HG03066 (cell line): ENCODE measurements around the gene RNF144A.
A peak's percentile ranks its signal among the peaks of the same experiment; 100 is the strongest.

ENCODE experiments used
- ATAC-seq: cut with Tn5 transposase; IDR thresholded peaks from one replicate; pipeline ENCODE4 v1.9.1; 2021; ENCODE audit warnings: low read depth; ENCODE audit not compliant: unreplicated experiment

RNF144A gene

DNA sequence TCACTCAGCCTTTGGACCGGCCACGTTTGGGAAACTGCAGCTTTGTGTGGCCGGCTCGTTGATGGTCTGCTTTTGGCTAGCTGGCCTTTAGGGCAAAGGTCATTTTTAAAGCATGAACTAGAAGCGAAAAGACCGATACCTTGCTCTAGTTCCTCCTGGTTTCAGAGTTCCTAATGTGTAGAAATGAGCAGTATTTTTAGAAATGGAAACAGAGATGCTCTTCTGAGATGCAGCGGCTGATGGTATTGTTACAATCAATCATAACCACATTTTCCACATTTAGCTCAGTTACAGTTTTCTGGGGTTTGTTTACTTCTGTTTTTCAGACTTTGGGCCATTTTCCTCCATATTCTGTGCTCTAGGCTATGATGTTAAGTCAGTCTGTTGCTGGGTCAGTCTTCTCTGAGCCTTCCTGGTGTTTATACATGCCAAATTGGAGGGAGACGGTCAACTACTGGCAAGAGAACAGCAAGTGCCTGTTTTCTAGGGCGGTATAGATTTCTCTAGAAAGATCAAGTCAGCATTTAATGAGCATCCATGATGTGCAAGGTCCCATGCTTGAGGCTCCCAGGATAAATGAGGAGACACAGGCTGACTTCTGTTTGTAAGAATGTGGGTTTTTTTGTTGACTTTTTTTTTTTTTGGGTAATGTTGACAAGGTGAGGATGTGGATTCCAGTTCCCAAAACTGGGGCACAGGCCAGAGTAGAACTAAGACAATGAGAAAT lies 28.0 kb downstream of the RNF144A start:
- ATAC-seq, result peak; percentile 97

DNA sequence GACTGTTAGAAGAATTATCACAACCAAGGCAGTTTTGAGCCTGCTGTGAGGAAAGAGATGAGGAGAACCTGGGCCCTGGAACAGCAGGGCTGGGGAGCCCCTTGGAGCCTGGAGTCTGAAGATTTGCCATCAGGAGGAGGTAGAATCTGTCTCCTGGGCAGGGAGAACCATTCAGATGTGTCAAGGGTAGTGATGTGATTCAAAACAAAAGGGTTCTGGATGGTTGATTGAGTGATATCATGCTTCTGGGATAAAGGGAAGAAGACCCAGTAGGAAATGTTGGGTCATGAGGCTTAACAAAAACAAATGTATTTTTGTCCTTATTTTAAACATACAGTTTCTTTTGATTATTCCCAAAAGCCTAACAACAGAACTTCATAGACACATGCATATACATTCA lies 28.6 kb downstream of the RNF144A start:
- no peak for ATAC-seq

DNA sequence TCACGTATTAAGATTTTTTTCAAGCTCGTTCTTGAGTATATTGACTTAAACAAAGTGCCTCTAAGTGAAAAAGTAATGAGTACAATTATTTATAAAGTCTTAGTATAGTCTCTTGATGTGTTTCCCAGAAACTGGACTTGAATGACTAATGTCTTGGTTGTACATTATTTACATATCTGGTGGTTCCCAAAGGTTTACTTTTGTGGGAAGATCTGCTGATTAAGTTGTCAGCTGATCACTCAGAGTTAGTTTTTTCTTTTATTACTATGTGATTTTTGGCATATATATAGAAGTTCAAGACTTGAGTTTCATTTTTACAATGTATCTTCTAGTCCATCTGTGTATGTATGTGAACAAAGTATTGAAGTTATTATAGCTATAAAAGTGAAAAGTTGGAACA lies 29.5 kb downstream of the RNF144A start:
- ATAC-seq, result no peak

DNA sequence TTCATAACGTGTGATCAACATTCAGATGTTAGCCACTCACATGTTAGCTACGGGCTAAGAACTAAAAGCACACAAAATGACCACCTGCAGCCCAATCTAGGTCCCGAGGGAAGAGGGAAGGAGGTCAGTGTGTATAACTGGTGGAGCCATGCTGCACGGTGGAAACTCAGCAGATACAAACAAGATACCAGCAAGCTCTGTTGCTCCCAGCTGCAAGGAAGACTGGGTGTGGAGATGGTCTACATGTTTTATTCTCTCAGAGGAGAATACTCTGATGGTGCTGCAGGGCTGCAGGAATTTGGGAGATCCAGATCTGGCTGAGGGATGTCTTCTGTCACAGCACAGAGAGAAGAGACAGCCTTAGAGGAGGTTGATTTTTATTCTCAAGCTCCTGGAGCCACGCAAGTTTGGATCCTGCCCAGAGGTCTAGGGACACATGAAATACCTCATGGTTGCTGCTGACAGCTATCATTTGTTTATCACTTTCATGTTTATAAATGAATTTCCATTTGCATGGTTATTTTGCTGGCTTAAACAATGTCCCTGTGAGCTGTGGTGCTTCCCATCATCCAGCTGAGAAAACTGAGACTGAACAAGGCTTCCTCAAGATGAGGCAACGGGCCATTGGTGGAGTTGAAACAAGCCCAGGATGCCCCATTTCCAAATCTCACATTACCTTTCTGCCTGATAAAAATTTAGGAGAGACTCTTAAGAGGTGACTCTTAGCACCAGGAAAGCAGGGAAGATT lies 30.9 kb downstream of the RNF144A start:
- ATAC-seq, result no peak

DNA sequence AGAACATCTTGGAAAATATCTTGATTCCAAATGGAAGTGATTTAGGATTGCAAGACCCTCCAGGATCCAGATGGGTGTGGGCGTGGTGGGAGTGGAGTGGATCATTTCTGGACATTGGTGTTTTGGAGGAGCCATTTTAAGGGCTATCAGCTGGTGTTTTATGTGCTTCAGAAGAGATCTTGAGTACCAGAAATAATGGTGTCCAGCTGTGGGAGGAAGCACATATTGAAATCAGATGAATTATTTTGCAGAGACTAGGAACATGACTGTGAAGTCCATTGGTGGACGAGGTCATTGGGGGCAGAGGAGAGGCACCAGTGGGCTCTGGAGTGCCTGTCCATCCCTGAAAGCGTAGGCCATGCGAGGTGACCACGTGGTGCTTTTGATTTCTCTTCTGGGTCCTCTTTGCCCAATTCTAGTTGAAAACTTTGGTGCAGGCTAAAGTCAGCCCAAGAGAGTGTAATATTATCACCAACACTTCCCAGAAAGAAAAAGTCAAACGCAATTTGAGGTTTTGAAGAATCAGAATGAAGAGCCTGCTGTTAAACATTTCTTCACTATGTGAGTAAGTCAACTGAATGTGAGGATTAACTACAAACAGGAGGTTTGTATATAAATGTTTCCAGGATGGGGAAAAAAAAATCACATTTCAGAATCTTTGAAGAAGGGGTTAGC lies 31.6 kb downstream of the RNF144A start:
- no peak for ATAC-seq

DNA sequence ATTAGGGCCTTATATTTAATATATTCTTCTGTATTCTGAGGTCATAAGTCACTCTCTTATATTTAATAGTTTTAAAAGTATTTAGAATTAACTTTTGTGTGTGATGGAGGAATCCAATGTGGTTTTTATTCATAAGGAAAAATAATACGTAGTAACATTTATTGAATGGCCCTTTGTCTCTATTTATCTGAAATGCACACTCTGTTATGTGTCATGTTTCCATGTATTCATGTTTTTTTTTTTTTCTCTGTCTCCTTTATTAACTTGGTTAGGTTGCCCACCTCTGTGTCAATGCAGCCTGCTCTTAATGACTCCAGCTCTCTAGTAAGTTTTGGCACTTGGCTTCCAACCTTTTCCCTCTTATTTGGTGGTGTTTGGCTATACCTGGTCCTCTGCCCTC lies 33.8 kb downstream of the RNF144A start:
- no peak for ATAC-seq

DNA sequence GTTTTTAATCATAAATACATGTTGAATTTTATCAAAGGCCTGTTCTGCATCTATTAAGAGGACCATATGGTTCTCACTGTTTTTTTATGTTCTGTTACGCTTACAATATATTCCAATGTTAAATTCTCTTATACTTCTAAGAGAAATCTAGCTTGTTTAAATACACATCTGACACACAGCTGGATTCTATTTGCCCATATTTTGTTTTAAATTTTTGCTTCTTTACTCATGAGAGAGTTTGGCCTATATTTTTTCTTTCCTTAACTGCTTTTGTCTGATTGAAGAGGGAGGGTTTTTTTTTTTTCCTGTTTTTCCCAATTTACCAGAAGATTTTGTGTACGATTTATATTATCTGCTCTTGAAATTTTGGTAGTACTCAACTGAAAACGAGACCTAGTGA lies 34.9 kb downstream of the RNF144A start:
- ATAC-seq, result no peak

DNA sequence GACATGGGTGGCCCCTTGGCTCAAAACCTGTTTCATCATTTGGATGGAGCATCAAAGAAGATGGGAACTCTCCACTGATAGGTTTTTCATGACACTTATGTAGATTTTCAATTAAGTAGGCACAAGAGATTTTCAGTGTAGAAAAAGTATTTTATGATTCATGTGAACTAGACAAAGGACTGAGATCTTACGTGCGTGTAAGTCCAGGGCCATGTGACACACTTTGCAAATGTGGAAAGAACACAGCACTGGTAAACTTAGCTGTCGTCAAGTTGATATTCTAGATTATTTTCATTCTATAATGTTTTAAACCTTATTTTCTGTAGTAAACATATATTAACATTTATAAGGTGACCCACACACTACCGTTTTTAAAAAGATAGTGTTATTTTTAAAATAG lies 37.4 kb downstream of the RNF144A start:
- ATAC-seq, result no peak

DNA sequence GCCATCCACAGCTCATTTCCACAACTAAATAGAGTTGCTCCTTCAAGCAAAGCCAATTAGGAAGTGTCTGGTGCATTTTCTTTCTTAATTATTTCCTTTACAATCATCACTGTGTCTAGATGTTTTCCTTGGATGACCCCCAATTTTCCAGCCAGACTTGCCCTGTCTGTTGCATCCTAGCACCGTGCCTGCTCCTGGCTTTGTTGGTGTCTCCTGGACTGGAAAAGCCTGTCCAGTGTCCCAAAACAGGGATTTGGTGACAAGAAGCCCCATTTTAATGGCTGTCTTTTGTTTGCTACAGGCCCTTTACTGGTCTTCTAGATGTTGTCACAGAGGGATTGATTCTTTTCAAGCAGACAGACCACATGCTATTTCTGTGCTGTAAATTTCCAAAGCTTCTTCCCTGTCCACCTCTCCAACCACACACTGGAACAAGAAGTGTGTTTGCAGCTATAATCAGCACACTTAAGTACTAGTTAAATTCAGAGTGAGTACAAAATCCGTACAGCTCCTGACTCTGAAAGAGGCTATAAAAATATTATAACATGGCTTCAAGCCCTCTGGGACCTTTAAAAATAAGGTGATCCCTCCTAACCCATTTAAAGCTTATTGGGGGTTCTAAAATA lies 38.4 kb downstream of the RNF144A start:
- ATAC-seq, result no peak

DNA sequence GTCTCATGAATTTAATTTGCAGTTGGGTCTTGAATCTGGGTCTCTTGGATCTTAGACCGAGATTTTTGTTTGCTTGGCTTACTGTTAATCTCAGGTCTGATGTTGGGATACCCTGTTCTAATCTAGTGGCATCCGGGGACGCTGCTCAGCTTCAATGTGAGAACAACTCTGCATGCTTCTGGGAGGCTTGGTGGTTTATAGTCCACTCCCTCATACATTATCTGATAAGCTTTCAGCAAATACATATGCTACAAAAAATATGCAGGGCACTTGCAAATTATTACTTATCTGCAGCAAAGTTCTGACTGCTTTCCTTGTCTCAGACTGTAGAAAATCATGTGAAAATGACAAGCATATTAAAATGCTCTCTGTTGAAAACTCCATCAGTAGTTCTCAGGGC lies 39.4 kb downstream of the RNF144A start:
- ATAC-seq, result no peak

DNA sequence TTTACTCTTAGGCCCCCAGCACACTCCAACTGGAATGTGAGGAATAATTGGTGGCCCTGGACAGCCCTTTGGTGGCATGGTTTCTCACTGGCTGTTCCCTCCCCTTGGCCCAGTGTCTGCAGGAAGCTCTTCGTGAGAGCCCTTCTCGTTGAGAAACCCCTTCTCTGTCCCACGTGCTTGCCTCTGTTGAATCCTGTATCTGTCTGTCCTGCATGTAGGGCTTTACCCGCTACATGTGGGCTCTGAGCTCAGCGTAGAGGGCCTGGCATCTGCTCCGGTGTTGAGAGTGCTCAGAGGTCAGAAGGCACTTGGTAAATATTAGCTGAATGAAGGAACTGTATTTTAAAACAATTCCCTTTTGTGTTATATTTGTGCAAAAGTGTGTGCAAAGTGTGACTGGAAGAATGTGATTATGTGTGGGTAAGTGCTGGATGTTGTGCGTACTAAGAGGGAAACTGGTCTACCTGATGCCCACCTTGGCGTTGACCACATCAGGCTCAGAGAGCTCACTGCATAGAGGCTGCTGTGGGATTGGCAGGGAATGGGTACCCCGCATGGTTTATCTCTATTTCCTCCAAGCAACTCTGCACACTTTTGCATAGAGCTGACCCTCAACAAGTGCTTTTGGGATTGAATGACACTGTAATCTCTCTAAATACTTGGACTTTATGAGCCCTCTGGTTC lies 40.0 kb downstream of the RNF144A start:
- ATAC-seq, result no peak

DNA sequence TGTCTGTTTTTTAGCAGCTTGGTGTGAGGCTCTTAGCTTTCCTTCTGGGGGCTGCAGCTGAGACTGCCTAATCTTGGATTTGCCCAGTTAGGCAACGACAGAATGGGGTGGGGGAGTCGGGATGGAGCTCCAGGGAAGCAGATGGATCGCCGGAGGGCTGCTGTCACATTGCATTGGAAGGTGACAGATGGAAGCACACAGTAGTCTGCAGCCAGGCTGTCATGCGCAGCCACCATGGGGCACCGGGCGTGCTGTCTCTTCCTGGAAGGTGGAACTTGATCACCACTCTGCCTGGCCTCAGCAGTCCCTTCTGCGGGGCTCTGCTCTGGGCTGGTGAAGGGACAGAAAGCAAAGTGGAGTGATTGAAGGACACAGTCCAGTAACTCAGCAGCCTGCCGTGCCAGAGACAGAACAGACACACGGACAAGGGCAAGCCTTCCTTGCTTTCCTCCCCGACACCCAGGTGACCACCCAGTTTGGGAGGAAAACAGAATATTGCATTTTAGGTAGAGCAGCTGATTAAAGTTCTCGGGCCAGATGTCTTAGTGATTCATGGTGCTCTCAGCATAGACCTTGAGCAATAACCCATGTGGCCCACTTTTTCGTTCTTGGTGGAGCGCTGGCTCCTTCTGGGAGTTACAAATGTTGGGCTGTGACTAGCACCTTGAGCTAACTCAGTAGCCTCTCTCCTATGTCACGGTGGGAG lies 40.9 kb downstream of the RNF144A start:
- ATAC-seq, result no peak

DNA sequence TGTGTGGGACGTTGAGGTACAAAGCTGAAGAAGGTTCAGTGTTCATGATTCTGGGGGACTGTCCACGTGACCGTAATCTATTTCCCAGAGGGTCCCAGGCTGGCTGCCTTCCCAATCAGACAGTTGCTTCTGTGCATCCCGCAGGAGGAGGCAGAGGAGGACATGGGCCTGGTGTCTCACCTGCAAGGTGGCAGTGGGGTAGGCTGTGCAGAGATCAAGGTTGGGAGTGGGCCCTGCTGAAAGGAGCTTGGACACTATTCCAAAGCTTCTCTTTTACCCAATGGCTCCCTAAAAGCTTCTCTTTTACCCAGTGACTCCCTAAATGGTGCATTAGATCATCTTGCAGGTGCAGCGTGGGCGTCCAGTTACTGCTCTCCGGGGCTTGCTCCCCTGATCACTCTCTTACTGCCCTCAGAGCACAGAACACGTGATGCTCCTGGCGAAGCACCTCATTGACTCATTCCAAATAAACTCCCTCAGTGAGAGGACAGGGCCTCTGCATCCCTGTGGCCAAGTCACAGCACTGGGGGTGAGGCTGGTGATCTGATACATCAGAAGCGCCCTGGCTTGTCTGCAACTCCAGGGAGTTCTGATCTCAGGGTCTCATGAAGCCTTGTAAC lies 41.5 kb downstream of the RNF144A start:
- no peak for ATAC-seq

DNA sequence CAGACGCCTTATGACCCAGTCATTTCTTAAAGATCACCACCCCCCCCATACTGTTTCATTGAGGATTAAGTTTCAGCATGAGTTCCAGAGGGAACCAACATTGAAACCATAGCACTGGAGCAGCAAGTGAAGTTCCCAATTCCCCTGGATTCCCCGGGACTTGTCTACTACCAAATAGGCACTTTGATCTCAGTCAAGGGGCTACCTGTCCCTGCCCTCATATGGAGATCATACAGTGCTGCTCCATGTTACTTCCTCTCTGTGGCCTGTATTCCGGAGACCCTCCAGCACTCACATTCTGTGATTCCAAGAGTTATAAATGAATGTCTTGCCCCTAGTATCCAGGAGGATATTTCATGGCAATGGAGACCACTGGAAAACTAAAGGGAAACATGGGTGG lies 42.5 kb downstream of the RNF144A start:
- ATAC-seq, result no peak

DNA sequence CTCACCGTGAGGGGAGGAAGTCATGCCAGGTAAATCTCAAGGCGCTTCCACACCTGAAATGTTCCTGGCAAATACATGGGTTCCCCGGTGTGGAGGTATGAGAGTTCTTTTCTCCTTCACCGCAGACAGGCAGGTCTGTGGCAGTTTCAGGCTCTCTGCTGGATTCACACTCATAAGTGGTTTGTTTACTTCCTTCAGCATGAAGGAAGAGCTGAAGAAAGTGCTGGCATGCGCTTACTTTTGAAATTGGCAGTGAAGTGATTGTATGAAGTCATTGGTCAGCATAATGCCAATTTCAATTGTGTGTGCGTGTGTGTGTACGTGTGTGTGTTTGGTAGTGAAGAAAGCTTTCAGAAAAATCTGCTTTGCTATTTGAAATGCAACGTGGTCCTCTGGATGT lies 43.4 kb downstream of the RNF144A start:
- ATAC-seq, result no peak

DNA sequence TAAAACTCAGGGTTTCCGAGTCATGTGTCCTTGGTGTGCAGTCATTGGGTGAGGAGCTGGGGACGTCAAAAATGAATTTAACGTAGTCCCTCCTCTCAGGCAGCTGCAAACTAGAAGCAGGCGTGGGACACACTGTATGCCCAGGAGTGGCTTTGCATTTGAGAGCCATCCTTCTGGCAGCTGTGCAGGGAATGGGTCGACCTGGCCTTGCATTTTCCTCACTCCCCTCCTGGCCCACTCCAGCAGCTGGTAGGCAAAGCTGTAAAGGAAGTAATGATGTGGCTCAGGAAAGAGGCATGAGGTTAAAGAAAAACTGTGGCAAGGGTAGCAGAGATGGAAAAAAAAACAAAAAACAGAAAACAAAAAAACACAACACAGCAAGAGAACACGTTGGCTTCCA lies 46.5 kb downstream of the RNF144A start:
- no peak for ATAC-seq

DNA sequence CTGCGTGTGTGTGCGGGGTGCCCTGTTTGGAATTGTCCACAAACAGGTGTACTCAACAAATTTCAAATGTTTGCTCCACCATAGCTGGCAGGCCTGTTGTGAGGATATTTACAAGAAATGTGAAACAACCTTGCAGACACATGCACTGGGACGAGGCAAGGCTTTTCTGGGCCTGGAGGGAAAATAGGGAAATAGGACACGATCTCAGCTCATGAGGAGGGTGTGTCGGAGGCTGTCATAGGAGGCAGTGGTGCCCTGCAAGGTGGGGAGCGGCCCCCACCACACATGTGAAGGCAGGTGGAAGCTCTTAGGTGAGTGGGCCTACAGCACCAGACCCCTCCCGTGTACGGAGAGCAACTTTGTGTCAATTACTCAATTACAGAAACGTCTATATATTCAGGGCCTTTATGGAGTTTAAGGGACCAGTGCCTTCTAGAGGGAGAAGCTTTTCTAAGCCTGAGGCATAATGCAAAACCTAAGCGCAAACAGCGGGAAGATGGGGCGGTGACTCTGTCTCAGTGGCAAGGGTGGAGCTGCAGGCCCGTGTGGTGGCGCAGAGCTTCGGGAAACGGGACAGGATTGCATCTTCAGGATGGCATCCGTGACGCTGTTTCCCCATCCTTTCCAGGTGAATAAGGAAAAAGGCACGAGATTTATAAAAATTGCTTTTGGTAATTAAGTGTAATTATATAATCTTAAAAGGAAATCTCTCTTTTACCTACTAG lies 48.0 kb downstream of the RNF144A start:
- no peak for ATAC-seq

DNA sequence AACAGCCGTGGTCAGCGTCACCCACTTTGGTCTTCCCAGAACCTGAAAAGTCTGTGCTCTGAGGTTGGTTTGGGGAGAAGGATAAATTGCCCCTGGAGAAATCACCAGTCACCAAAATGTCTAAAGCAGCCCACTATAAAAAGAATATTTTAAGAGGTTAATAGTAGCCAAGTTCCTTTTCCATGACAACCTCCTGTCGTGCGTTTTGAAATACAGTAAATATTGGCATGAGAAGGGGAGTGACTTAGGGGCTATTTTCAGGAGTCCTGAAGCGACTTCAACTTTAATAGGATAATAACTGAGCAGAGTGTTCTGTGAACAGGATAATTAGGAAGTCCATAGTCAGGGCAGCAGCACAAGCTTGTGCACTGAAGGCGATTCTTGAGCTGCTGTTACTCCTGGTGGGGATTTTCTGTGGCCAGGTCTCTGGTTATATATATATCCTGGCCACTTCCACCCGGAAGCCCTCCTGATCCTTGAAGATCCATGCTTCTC lies 49.3 kb downstream of the RNF144A start:
- ATAC-seq, result no peak

DNA sequence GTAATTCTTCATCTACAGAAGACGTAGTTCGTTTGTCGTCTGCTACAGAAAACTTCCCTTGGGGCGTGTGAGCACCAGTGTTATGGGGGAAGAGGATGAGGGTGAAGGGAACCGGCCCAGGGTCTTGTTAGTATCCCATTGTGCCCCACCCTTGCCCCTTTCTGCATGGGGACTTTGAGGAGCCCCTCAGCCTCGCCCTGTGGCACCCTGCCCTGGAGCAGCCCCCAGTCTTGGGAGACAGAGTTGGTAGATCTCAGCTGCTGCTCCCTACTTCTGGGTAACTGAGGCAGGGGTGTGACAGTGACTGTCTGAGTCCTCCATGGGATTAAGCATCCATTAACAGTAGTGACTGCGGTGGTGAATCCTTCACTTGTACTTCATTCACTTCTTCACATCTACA lies 50.1 kb downstream of the RNF144A start:
- no peak for ATAC-seq
